Measurements from ENCODE around the gene BACH2. TPM values are rescaled to one million over a fixed set of nuclear protein-coding genes. Genes with fewer than 3 reads are reported as not detected.
"Not testable (repeated sequence)": the region's sequence is repeated elsewhere in the genome, so short reads cannot be mapped to it uniquely, and the experiment has no call there.

BACH2 gene
- total and polyA plus RNA-seq, 9 donors: 3.4 to 5.8 (median 4.6) TPM

DNA sequence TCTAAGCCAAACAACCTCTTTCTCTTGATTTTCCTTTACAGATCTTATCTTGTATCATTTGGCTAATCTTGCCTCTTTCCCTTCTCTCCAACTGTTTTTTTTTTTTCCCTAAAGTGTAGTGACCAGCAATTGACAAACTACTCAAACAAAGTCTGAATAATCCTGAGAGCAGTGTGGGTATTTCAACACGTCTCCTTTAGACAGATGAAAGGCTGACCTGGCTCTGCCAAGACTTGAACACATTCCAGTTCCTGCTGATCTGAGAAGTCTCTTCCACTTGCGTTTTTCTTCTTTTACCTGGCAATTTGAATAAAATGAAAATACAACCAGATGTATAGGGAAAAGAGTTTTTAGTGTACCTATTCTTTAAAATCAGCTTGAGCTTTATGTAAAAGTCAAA lies 234.0 kb downstream of the BACH2 start:
- Histone ChIP-seq H3K27ac (ENCODE audit: low read length) (no peak overlapping the region), H3K36me3 (ENCODE audit: control insufficient read depth, insufficient read depth, low read length) (no peaks in the 10 kb centered on the region), H3K9me3 (replicated peaks; ENCODE audit: control insufficient read depth, low read depth, low read length) (no peaks in the 10 kb centered on the region), H3K27me3 (ENCODE audit: control insufficient read depth, insufficient read depth, low read length) (no peaks in the 10 kb centered on the region), H3K4me3 (ENCODE audit: low read length) (no peak overlapping the region), H3K4me1 (ENCODE audit: control insufficient read depth, insufficient read depth, low read length) (no peaks in the 10 kb centered on the region)
- DNase-seq: no peak
- no CpG with 5 or more reads among the region's 2 CpGs for WGBS (ENCODE audit: insufficient coverage)

DNA sequence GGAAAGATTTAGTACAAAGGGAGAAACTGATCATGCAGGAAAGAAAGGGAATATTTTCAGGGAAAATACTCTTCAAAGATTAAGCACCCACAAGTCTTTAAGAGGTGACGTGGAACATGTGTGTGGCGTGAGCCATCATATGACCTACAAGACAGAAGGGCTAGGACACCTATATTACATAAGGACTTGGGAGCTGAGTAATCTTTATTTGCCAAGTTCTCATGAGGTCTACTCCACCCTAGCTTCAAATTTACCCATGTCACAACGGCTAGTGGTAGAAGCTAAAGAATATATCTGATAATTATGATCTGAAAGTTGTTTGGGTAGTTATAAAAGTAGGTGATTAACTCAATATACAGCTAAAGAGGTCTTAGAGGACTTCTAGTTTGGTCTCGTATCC lies 234.6 kb downstream of the BACH2 start:
- H3K4me3 ChIP-seq (ENCODE audit: low read length): no peak overlapping the region
- H3K36me3 ChIP-seq (ENCODE audit: control insufficient read depth, insufficient read depth, low read length): no peaks in the 10 kb centered on the region
- no CpG with 5 or more reads among the region's 4 CpGs for WGBS (ENCODE audit: insufficient coverage)
- no peak for DNase-seq
- no peaks in the 10 kb centered on the region for H3K4me1 ChIP-seq (ENCODE audit: control insufficient read depth, insufficient read depth, low read length)
- no peaks in the 10 kb centered on the region for H3K27me3 ChIP-seq (ENCODE audit: control insufficient read depth, insufficient read depth, low read length)
- no peak overlapping the region for H3K27ac ChIP-seq (ENCODE audit: low read length)
- no peaks in the 10 kb centered on the region for H3K9me3 ChIP-seq (replicated peaks; ENCODE audit: control insufficient read depth, low read depth, low read length)

DNA sequence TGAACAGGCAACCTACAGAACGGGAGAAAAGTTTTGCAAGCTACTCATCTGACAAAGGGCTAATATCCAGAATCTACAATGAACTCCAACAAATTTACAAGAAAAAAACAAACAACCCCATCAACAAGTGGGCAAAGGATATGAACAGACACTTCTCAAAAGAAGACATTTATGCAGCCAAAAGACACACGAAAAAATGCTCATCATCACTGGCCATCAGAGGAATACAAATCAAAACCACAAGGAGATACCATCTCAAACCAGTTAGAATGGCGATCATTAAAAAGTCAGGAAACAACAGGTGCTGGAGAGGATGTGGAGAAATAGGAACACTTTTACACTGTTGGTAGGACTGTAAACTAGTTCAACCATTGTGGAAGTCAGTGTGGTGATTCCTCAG lies 237.5 kb downstream of the BACH2 start:
- not testable (repeated sequence) for DNase-seq; H3K36me3 ChIP-seq (ENCODE audit: control insufficient read depth, insufficient read depth, low read length); H3K27me3 ChIP-seq (ENCODE audit: control insufficient read depth, insufficient read depth, low read length); H3K4me3 ChIP-seq (ENCODE audit: low read length); H3K9me3 ChIP-seq (replicated peaks; ENCODE audit: control insufficient read depth, low read depth, low read length); H3K4me1 ChIP-seq (ENCODE audit: control insufficient read depth, insufficient read depth, low read length); H3K27ac ChIP-seq (ENCODE audit: low read length)
- whole genome bisulfite sequencing (ENCODE audit: insufficient coverage): no CpG with 5 or more reads among the region's 3 CpGs

DNA sequence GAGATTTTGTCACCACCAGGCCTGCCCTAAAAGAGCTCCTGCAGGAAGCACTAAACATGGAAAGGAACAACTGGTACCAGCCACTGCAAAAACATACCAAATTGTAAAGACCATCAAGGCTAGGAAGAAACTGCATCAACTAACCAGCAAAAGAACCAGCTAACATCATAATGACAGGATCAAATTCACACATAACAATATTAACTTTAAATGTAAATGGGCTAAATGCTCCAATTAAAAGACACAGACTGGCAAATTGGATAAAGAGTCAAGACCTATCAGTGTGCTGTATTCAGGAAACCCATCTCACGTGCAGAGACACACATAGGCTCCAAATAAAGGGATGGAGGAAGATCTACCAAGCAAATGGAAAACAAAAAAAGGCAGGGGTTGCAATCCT lies 240.7 kb downstream of the BACH2 start:
- H3K4me3 ChIP-seq (ENCODE audit: low read length); H3K27me3 ChIP-seq (ENCODE audit: control insufficient read depth, insufficient read depth, low read length); H3K36me3 ChIP-seq (ENCODE audit: control insufficient read depth, insufficient read depth, low read length); H3K27ac ChIP-seq (ENCODE audit: low read length); H3K9me3 ChIP-seq (replicated peaks; ENCODE audit: control insufficient read depth, low read depth, low read length); DNase-seq; H3K4me1 ChIP-seq (ENCODE audit: control insufficient read depth, insufficient read depth, low read length): not testable (repeated sequence)
- WGBS (ENCODE audit: insufficient coverage): no CpG with 5 or more reads among the region's 1 CpG

DNA sequence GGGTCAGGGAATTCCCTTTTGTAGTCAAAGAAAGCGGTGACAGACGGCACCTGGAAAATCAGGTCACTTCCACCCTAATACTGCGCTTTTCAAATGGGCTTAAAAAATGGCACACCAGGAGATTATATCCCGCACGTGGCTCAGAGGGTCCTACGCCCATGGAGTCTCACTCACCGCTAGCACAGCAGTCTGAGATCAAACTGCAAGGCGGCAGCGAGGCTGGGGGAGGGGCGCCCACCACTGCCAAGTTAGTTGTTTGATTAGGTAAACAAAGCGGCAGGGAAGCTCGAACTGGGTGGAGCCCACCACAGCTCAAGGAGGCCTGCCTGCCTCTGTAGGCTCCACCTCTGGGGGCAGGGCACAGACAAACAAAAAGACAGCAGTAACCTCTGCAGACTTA lies 242.4 kb downstream of the BACH2 start:
- H3K9me3 ChIP-seq (replicated peaks; ENCODE audit: control insufficient read depth, low read depth, low read length); H3K36me3 ChIP-seq (ENCODE audit: control insufficient read depth, insufficient read depth, low read length); H3K27ac ChIP-seq (ENCODE audit: low read length); DNase-seq; H3K4me1 ChIP-seq (ENCODE audit: control insufficient read depth, insufficient read depth, low read length); H3K4me3 ChIP-seq (ENCODE audit: low read length); H3K27me3 ChIP-seq (ENCODE audit: control insufficient read depth, insufficient read depth, low read length): not testable (repeated sequence)
- 93% methylated on average over 8 of the region's 12 CpGs for WGBS (ENCODE audit: insufficient coverage)

DNA sequence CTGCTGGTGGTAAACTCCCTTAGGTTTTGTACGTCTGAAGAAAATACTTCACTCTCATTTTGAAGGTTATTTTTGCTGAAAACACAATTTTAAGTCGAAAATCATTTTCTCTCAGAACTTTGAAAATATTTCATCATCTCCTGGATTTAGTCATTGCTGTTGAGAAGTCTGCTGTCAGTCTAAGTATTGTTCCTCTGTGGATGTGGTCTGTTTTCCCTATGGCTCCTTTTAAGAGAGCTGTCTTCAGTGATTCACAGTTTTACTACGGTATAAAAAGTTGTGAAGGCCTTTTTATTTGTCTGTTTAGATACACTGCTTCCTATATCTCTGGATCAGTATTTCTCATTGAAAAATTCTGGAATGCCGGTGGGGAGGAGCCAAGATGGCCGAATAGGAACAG lies 243.0 kb downstream of the BACH2 start:
- Histone ChIP-seq H3K9me3 (replicated peaks; ENCODE audit: control insufficient read depth, low read depth, low read length) (peaks cover 3% of the 10 kb centered on the region), H3K27ac (ENCODE audit: low read length) (no peak overlapping the region), H3K4me3 (ENCODE audit: low read length) (no peak overlapping the region), H3K36me3 (ENCODE audit: control insufficient read depth, insufficient read depth, low read length) (no peaks in the 10 kb centered on the region), H3K27me3 (ENCODE audit: control insufficient read depth, insufficient read depth, low read length) (no peaks in the 10 kb centered on the region), H3K4me1 (ENCODE audit: control insufficient read depth, insufficient read depth, low read length) (no peaks in the 10 kb centered on the region)
- no CpG with 5 or more reads among the region's 5 CpGs for WGBS (ENCODE audit: insufficient coverage)
- no peak for DNase-seq

DNA sequence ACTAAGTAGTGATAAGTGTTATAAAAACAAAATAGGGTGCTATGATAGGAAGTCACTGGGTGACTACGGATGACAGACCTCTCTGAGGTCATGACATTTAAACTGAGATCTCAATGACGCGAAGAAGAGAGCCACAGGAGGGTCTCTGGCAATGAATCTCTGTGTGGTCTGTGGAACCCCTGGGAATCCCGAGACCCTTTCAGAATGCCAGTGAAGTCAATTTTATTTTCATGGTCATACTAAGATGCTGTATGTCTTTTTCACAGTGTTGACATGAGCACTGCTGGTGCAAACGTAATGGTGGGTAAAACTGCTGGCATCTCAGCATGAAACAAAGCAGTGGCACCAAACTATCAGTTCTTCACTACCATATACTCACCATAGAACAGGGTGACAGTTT lies 247.3 kb downstream of the BACH2 start:
- H3K9me3 ChIP-seq (replicated peaks; ENCODE audit: control insufficient read depth, low read depth, low read length): peaks cover 3% of the 10 kb centered on the region
- no peaks in the 10 kb centered on the region for H3K4me1 ChIP-seq (ENCODE audit: control insufficient read depth, insufficient read depth, low read length)
- no peaks in the 10 kb centered on the region for H3K36me3 ChIP-seq (ENCODE audit: control insufficient read depth, insufficient read depth, low read length)
- WGBS (ENCODE audit: insufficient coverage): 82% methylated on average over 4 of the region's 5 CpGs
- H3K27me3 ChIP-seq (ENCODE audit: control insufficient read depth, insufficient read depth, low read length): no peaks in the 10 kb centered on the region
- no peak for DNase-seq
- no peak overlapping the region for H3K27ac ChIP-seq (ENCODE audit: low read length)
- H3K4me3 ChIP-seq (ENCODE audit: low read length): no peak overlapping the region

DNA sequence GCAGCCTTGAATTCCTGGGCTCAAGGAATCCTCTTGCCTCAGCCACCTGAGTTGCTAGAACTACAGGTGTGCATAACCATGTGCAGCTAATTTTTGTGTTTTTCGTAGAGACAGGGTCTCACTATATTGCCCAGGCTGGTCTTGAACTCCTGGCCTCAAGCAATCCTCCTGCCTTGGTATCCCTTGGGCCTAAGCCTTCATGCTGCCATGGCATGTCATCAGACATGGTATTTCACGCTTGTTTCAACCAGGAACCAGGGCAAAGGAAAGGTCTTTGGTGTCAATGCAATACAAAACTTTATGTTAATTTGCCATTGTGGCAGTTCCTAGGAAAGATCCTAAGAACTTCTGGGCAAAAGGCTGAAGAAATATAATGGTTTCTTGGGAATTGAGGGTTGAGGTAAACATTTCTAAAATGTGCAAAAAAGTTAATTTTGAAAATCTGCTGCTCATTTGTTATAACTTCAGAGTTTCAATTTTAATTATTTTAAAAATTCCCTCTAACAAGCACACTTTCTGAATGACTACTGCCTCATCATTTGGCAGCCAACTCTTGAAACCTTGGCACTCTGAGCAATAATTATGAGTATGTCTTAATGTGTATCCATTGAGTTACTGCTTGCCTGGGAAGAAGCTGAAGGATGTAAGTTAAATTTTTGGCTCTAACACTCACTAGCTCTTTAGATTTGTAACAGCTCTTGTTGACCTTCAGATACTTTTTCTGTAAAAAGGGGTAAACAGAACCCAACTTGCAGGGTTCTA lies 248.3 kb downstream of the BACH2 start:
- H3K27me3 ChIP-seq (ENCODE audit: control insufficient read depth, insufficient read depth, low read length): no peaks in the 10 kb centered on the region
- DNase-seq: no peak
- H3K9me3 ChIP-seq (replicated peaks; ENCODE audit: control insufficient read depth, low read depth, low read length): no peaks in the 10 kb centered on the region
- 65% methylated on average over 2 of the region's 2 CpGs for WGBS (ENCODE audit: insufficient coverage)
- H3K4me3 ChIP-seq (ENCODE audit: low read length): no peak overlapping the region
- H3K36me3 ChIP-seq (ENCODE audit: control insufficient read depth, insufficient read depth, low read length): no peaks in the 10 kb centered on the region
- H3K4me1 ChIP-seq (ENCODE audit: control insufficient read depth, insufficient read depth, low read length): no peaks in the 10 kb centered on the region
- H3K27ac ChIP-seq (ENCODE audit: low read length): no peak overlapping the region

DNA sequence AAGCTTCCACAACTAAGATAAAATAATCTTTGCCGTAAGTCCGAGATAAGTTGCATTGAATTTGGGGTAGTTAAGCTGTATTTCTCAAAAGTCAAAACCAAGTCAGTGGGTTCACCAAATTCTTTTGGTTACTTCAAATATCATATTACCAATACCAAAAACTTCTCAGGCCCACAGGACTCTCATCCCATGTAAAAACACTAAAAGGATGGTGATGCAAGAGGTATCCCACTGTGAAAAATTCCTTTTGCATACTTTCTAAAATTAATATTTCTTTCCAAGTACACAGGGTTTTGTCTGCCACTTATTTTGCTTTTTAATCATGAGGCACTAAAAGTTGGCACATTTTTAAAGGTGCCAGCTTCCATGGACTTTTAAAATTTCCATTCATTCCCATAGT lies 251.1 kb downstream of the BACH2 start:
- Histone ChIP-seq H3K27ac (ENCODE audit: low read length) (no peak overlapping the region), H3K4me1 (ENCODE audit: control insufficient read depth, insufficient read depth, low read length) (no peaks in the 10 kb centered on the region), H3K9me3 (replicated peaks; ENCODE audit: control insufficient read depth, low read depth, low read length) (no peaks in the 10 kb centered on the region), H3K36me3 (ENCODE audit: control insufficient read depth, insufficient read depth, low read length) (no peaks in the 10 kb centered on the region), H3K4me3 (ENCODE audit: low read length) (no peak overlapping the region), H3K27me3 (ENCODE audit: control insufficient read depth, insufficient read depth, low read length) (no peaks in the 10 kb centered on the region)
- WGBS (ENCODE audit: insufficient coverage): no CpG with 5 or more reads among the region's 2 CpGs
- DNase-seq: no peak

DNA sequence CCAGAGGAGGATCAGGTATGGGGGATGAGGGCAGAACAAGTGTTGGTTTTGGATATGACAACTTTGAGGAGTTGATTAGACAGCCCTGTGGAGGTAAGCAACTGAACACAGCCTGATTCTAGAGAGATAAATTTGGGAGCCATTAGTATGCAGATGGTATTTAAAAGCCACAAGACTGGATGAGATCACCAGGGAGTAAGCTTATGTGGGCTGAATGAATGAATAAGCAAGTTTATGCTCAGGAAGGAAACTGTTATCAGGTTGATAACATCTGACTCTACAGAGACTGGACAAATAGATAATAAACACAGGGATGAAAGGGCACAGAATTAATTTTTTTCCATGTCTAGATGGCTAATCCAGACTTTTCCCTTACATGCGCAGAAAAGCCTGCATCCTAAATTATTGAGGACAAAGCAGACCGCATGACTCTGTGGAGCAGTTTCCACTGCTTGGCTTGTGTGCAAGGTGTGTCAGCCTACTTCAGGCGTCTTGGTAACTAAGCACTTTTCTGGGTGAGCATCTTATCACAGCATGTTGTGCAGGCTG lies 251.7 kb downstream of the BACH2 start:
- Histone ChIP-seq H3K27ac (ENCODE audit: low read length) (no peak overlapping the region), H3K9me3 (replicated peaks; ENCODE audit: control insufficient read depth, low read depth, low read length) (no peaks in the 10 kb centered on the region), H3K4me3 (ENCODE audit: low read length) (no peak overlapping the region), H3K4me1 (ENCODE audit: control insufficient read depth, insufficient read depth, low read length) (no peaks in the 10 kb centered on the region), H3K27me3 (ENCODE audit: control insufficient read depth, insufficient read depth, low read length) (no peaks in the 10 kb centered on the region), H3K36me3 (ENCODE audit: control insufficient read depth, insufficient read depth, low read length) (no peaks in the 10 kb centered on the region)
- no peak for DNase-seq
- WGBS (ENCODE audit: insufficient coverage): 59% methylated on average over 2 of the region's 3 CpGs

Data from muscle of leg (tissue), 11 donors.